ENCODE results near the gene SLC38A2. TPM values are rescaled to one million over a fixed set of nuclear protein-coding genes. Genes with fewer than 3 reads are reported as not detected.

The SLC38A2 gene
- polyA plus RNA-seq, 1 donor from 2014 or later: 143 TPM

DNA sequence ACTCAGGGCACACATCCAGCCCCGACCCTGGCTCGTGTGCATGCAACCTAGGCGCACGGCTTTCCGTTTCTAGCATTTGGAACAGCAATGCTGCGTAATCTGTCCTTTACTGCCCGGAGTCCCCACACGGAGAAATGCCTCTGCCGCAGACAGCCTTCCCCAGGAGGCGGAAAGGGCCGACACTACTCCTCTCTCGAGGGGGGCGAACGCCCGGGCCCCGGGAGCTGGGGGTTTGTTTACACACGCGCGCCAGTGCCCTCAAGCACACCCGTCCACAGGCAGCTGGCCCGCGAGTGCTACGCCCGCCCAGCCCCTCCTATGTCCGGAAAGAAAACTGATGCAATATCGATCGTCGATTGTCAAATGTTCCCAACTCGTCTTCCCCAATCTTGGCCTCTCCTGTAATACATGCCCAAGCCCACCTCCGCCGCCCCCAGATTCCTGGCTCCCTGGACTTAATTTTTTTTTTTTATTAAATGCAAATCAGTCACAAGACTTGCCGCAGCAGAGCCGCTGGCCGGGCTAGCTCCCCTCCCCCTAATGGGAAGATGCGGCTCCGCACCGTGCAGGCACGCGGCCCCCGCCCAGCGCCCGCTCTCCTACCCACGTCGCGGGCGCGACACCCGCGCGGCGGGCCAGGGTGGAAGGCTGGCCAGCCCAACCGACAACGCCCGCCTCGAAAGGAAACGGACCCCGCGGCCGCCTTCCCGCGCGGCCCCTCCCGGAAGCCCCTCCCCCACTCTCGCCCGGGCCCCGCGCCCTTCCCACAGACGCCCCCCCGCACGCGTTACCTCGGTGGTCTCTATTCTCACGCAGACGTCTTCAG, 642 bp downstream of the SLC38A2 start:
- peak overlapping the region; percentile 99 for H3K9ac ChIP-seq (ENCODE audit: low read length)
- no peaks in the 10 kb centered on the region for H3F3A ChIP-seq (ENCODE audit: insufficient read depth, low read length, poor library complexity, severe bottlenecking)
- peak overlapping the region; percentile 90 for H3K4me3 ChIP-seq (ENCODE audit: low read length)
- no peaks in the 10 kb centered on the region for H3K9me3 ChIP-seq (ENCODE audit: low read length)
- H3K36me3 ChIP-seq (ENCODE audit: insufficient read depth, low read length): peaks cover 11% of the 10 kb centered on the region
- TF ChIP-seq EP300 (conservative IDR thresholded peaks at IDR 0.05; ENCODE audit: poor library complexity, severe bottlenecking) (no peak), SMC3 (conservative IDR thresholded peaks at IDR 0.05; ENCODE audit: poor library complexity) (no peak), MXI1 (conservative IDR thresholded peaks at IDR 0.05; ENCODE audit: poor library complexity, severe bottlenecking) (no peak), RAD21 (conservative IDR thresholded peaks at IDR 0.05) (no peak), POLR2AphosphoS5 (IDR thresholded peaks at IDR 0.05) (no peak), TAF1 (IDR thresholded peaks at IDR 0.05; ENCODE audit: low read depth) (no peak), EZH2 (IDR thresholded peaks at IDR 0.05; ENCODE audit: borderline replicate concordance, insufficient read depth, low read length, poor library complexity, severe bottlenecking) (no peak)
- TF ChIP-seq, protein P1, sequence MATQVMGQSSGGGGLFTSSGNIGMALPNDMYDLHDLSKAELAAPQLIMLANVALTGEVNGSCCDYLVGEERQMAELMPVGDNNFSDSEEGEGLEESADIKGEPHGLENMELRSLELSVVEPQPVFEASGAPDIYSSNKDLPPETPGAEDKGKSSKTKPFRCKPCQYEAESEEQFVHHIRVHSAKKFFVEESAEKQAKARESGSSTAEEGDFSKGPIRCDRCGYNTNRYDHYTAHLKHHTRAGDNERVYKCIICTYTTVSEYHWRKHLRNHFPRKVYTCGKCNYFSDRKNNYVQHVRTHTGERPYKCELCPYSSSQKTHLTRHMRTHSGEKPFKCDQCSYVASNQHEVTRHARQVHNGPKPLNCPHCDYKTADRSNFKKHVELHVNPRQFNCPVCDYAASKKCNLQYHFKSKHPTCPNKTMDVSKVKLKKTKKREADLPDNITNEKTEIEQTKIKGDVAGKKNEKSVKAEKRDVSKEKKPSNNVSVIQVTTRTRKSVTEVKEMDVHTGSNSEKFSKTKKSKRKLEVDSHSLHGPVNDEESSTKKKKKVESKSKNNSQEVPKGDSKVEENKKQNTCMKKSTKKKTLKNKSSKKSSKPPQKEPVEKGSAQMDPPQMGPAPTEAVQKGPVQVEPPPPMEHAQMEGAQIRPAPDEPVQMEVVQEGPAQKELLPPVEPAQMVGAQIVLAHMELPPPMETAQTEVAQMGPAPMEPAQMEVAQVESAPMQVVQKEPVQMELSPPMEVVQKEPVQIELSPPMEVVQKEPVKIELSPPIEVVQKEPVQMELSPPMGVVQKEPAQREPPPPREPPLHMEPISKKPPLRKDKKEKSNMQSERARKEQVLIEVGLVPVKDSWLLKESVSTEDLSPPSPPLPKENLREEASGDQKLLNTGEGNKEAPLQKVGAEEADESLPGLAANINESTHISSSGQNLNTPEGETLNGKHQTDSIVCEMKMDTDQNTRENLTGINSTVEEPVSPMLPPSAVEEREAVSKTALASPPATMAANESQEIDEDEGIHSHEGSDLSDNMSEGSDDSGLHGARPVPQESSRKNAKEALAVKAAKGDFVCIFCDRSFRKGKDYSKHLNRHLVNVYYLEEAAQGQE (IDR thresholded peaks at IDR 0.05; ENCODE audit: borderline replicate concordance): no peak
- TF ChIP-seq, protein P2, sequence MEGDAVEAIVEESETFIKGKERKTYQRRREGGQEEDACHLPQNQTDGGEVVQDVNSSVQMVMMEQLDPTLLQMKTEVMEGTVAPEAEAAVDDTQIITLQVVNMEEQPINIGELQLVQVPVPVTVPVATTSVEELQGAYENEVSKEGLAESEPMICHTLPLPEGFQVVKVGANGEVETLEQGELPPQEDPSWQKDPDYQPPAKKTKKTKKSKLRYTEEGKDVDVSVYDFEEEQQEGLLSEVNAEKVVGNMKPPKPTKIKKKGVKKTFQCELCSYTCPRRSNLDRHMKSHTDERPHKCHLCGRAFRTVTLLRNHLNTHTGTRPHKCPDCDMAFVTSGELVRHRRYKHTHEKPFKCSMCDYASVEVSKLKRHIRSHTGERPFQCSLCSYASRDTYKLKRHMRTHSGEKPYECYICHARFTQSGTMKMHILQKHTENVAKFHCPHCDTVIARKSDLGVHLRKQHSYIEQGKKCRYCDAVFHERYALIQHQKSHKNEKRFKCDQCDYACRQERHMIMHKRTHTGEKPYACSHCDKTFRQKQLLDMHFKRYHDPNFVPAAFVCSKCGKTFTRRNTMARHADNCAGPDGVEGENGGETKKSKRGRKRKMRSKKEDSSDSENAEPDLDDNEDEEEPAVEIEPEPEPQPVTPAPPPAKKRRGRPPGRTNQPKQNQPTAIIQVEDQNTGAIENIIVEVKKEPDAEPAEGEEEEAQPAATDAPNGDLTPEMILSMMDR (IDR thresholded peaks at IDR 0.05; ENCODE audit: poor library complexity, severe bottlenecking): no peak
- H3K4me2 ChIP-seq (ENCODE audit: low read length): no peak overlapping the region
- peak overlapping the region; percentile 96 for H3K27ac ChIP-seq (ENCODE audit: low read length)
- H2AFZ ChIP-seq (ENCODE audit: low read depth, low read length): peak overlapping the region; percentile 30
- H3K9me2 ChIP-seq (ENCODE audit: insufficient read depth, low read length): no peaks in the 10 kb centered on the region
- H3K79me2 ChIP-seq (replicated peaks; ENCODE audit: insufficient read depth, low read length): peaks cover 48% of the 10 kb centered on the region
- H4K20me1 ChIP-seq (ENCODE audit: insufficient read depth): peaks cover 11% of the 10 kb centered on the region
- H3K27me3 ChIP-seq (ENCODE audit: insufficient read depth, low read depth, low read length): no peaks in the 10 kb centered on the region

DNA sequence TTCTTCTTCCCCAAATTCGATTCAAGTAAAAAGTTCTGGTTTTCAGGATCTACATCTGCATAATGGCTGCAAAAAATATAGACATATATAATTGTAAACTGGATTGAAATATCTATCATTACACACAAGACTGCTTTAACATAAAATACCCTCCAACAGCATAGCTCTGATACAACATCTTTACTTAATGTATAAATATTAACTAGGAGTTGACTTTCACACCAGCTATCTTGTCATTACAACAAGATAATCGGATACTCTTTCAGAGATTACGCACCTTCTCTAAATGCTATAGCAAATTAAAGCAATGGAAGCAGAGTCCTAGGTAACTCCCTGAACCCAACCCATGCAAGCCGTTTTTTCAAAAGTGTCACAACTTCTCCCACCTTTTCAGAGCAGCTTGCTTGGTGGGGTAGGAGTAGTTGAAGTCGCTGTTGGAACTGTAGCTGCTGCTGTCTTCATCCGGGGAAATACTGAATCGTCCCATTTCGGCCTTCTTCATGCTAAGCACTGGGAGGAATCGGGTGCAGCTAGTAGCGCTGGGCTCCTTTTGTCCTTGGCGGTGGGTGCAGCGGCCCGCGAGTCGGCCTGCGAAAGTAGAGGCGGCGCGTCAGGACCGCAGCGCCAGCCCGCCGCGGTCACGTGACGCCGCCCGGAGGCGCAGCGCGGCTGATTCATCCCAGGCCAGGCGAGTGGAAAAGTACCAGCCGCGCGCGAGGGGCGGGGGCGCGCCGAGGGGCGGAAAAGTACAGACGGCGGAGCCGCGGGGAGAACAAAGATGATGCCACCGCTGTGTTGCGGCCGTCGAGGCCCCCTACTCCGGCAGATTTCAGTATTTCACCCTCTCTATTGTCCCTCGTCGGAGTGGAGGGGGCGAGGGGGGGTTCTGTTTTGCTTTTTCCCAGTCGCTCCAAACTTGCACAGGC, 1.5 kb downstream of the SLC38A2 start:
- Histone ChIP-seq H3K9me3 (ENCODE audit: low read length) (no peaks in the 10 kb centered on the region), H3F3A (ENCODE audit: insufficient read depth, low read length, poor library complexity, severe bottlenecking) (no peaks in the 10 kb centered on the region), H3K4me2 (ENCODE audit: low read length) (peak overlapping the region; percentile 89), H2AFZ (ENCODE audit: low read depth, low read length) (peak overlapping the region; percentile 35), H3K9me2 (ENCODE audit: insufficient read depth, low read length) (no peaks in the 10 kb centered on the region), H3K9ac (ENCODE audit: low read length) (peak overlapping the region; percentile 99), H3K27me3 (ENCODE audit: insufficient read depth, low read depth, low read length) (no peaks in the 10 kb centered on the region), H4K20me1 (ENCODE audit: insufficient read depth) (peaks cover 11% of the 10 kb centered on the region), H3K27ac (ENCODE audit: low read length) (peak overlapping the region; percentile 96), H3K4me3 (ENCODE audit: low read length) (peak overlapping the region; percentile 90), H3K79me2 (replicated peaks; ENCODE audit: insufficient read depth, low read length) (peaks cover 57% of the 10 kb centered on the region), H3K36me3 (ENCODE audit: insufficient read depth, low read length) (peaks cover 20% of the 10 kb centered on the region)
- TF ChIP-seq, protein P2 (IDR thresholded peaks at IDR 0.05; ENCODE audit: poor library complexity, severe bottlenecking): peak; percentile 50
- TF ChIP-seq TAF1 (IDR thresholded peaks at IDR 0.05; ENCODE audit: low read depth) (peak; percentile 81), EZH2 (IDR thresholded peaks at IDR 0.05; ENCODE audit: borderline replicate concordance, insufficient read depth, low read length, poor library complexity, severe bottlenecking) (no peak), RAD21 (conservative IDR thresholded peaks at IDR 0.05) (peak; percentile 66), POLR2AphosphoS5 (IDR thresholded peaks at IDR 0.05) (peak; percentile 93), SMC3 (conservative IDR thresholded peaks at IDR 0.05; ENCODE audit: poor library complexity) (peak; percentile 68), MXI1 (conservative IDR thresholded peaks at IDR 0.05; ENCODE audit: poor library complexity, severe bottlenecking) (peak; percentile 82), EP300 (conservative IDR thresholded peaks at IDR 0.05; ENCODE audit: poor library complexity, severe bottlenecking) (peak; percentile 66)
- TF ChIP-seq, protein P1 (IDR thresholded peaks at IDR 0.05; ENCODE audit: borderline replicate concordance): no peak
